HUDEP-2 (cell line): Measurements from ENCODE around the gene FKBP8.

Source experiments
- DNase-seq, 76 experiments: peaks; one replicate each; lab custom pipeline; 2025; ENCODE audit not compliant: unreplicated experiment in 76 of 76; lab: John Stamatoyannopoulos, UW

Gene FKBP8

GRCh38 chr19:18488838-18489626 lies 54.3 kb downstream of the FKBP8 start:
- peak in 3 of 76 experiments; percentile 14 to 24 (median 18) for DNase-seq

GRCh38 chr19:18488403-18488723 lies 55.0 kb downstream of the FKBP8 start:
- DNase-seq, result peak in 15 of 76 experiments; percentile 15 to 50 (median 33)

- peak in 7 of 76 experiments; percentile 19 to 56 (median 36) for DNase-seq
Measured at GRCh38 chr19:18487576-18488402, 55.6 kb downstream of the FKBP8 start.

- no peak for DNase-seq
Measured at GRCh38 chr19:18486746-18487145, 56.6 kb downstream of the FKBP8 start.

- DNase-seq, result peak in 13 of 76 experiments; percentile 13 to 61 (median 35)
Measured at GRCh38 chr19:18484992-18485391, 58.4 kb downstream of the FKBP8 start.

- no peak for DNase-seq
Measured at GRCh38 chr19:18483119-18483890, 60.1 kb downstream of the FKBP8 start.
